Measurements from ENCODE around the gene TMED1.
"Not testable (repeated sequence)": the region's sequence is repeated elsewhere in the genome, so short reads cannot be mapped to it uniquely, and the experiment has no call there.

The TMED1 gene

DNA sequence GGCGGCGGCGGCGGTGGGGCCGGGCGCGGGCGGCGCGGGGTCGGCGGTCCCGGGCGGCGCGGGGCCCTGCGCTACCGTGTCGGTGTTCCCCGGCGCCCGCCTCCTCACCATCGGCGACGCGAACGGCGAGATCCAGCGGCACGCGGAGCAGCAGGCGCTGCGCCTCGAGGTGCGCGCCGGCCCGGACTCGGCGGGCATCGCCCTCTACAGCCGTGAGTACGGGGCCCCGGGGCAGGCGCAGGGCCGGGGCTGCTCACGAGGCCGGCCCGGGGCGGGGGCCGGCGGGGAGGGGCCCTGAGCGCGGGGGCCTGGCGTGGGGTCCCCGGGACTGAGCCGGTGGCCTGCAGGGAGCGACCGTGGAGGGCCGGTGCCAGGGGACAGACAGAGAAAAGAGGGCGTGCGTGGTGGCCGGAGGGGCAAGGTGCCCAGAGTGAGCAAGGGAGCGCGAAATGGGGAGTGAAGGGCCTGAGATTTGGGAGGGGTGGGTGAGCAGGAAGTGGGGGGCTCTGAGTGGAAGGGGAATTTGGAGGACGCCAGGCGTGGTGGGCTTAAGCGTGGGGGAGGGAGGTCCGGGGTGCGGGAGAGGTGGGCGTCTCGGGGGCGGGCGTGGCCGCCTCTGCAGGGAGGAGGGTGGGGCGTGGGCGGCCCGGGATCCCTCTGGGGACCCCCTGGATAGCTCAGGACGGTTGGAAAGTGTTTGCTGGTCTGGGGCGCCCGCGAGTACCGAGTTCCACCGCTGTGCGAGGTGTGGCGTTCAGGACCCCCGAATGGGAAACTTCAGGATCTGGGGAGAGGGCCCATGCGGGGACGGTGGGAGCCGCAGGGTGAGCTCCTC lies 35.9 kb upstream of the TMED1 start:
- Histone ChIP-seq H3K4me2 (ENCODE audit: low read length) (peak overlapping the region; percentile 84), H3K27me3 (ENCODE audit: control insufficient read depth, insufficient read depth, low read length) (no peaks in the 10 kb centered on the region), H3K36me3 (ENCODE audit: insufficient read depth, low read length) (no peaks in the 10 kb centered on the region), H3K4me3 (ENCODE audit: low read length) (peak overlapping the region; percentile 82), H3K9me3 (replicated peaks; ENCODE audit: low read length) (no peaks in the 10 kb centered on the region), H3K9ac (ENCODE audit: low read depth, low read length) (peak overlapping the region; percentile 81), H3K4me1 (ENCODE audit: control insufficient read depth, insufficient read depth, low read length) (peaks cover 13% of the 10 kb centered on the region)

DNA sequence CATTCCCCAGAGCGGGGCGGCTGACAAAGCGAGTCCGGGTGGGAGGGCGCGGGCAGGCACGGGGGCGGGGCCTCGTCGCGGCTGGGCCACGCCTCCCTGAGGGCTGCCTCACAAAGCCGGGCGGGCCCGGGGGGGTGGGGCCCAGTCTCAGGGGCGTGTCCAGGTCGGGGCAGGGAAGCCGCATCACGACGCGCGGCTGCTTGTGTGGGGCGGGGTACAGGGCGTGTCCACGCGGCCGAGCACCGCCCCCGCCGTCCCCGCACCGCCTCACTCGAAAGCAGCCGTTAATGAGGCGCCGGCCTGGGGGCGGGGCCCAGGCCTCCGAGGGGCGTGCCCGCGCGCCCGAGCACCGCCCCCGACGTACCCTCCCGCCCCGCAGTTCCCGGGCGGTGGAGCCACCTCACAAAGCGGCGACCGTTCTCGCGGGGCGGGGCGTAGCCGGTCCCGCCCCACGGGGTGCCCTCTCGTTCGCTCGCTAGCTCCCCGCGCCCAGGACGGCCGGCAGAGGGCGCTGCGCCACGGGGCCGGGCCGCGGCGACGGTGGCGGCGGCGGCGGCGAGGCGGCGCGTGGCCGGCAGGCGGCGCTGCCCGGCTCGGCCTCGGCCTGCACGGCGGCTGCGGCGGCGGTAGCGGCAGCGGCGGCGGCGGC lies 35.1 kb upstream of the TMED1 start, which contains the start of gene CARM1:
Gene CARM1, plus strand, starts transcription at position 599 of the 649 bp plus-strand sequence. CDS start 150 bp downstream, outside the sequence.
- no peaks in the 10 kb centered on the region for H3K27me3 ChIP-seq (ENCODE audit: control insufficient read depth, insufficient read depth, low read length)
- no peaks in the 10 kb centered on the region for H3K9me3 ChIP-seq (replicated peaks; ENCODE audit: low read length)
- peak within 1 kb of the TSS; percentile 81 for H3K9ac ChIP-seq (ENCODE audit: low read depth, low read length)
- H3K4me3 ChIP-seq (ENCODE audit: low read length) = peak within 1 kb of the TSS; percentile 82
- H3K4me1 ChIP-seq (ENCODE audit: control insufficient read depth, insufficient read depth, low read length) = peaks cover 4% of the 10 kb centered on the region
- no peaks in the 10 kb centered on the region for H3K36me3 ChIP-seq (ENCODE audit: insufficient read depth, low read length)
- peak within 1 kb of the TSS; percentile 85 for H3K4me2 ChIP-seq (ENCODE audit: low read length)

DNA sequence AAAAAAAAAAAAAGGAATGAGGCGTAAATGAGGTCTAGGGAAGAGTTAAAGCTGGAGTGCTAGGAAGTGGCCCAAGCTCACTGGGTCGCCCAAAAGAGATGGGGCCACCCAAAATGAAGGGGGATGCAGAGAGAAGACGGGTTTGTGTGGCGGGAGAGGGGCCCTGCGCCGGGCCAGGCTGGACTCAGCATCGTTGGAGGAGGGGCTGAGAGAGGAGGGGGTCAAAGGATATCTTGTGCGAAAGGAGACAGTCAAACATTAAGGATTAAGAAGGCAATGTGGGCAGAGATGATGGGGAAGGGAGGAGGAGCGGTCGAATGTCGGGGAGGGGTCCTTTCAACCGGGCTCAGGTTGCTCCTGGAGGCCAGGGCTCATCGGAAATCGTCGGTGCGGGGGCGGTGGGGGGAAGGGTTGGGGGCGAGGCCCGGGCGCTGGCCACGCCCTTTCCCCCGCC lies 34.5 kb upstream of the TMED1 start:
- H3K4me3 ChIP-seq (ENCODE audit: low read length) = peak overlapping the region; percentile 68
- H3K4me1 ChIP-seq (ENCODE audit: control insufficient read depth, insufficient read depth, low read length) = peaks cover 4% of the 10 kb centered on the region
- peak overlapping the region; percentile 85 for H3K4me2 ChIP-seq (ENCODE audit: low read length)
- H3K9ac ChIP-seq (ENCODE audit: low read depth, low read length) = peak overlapping the region; percentile 69
- no peaks in the 10 kb centered on the region for H3K36me3 ChIP-seq (ENCODE audit: insufficient read depth, low read length)
- H3K27me3 ChIP-seq (ENCODE audit: control insufficient read depth, insufficient read depth, low read length) = no peaks in the 10 kb centered on the region
- no peaks in the 10 kb centered on the region for H3K9me3 ChIP-seq (replicated peaks; ENCODE audit: low read length)

- not testable (repeated sequence) for H3K27me3 ChIP-seq (ENCODE audit: control insufficient read depth, insufficient read depth, low read length); H3K4me3 ChIP-seq (ENCODE audit: low read length); H3K9me3 ChIP-seq (replicated peaks; ENCODE audit: low read length); H3K4me1 ChIP-seq (ENCODE audit: control insufficient read depth, insufficient read depth, low read length); H3K9ac ChIP-seq (ENCODE audit: low read depth, low read length); H3K36me3 ChIP-seq (ENCODE audit: insufficient read depth, low read length); H3K4me2 ChIP-seq (ENCODE audit: low read length)
Observed at GRCh38 chr19:10869872-10870311, 33.9 kb upstream of the TMED1 start.

- Histone ChIP-seq H3K36me3 (ENCODE audit: insufficient read depth, low read length) (no peaks in the 10 kb centered on the region), H3K9me3 (replicated peaks; ENCODE audit: low read length) (no peaks in the 10 kb centered on the region), H3K4me3 (ENCODE audit: low read length) (no peak overlapping the region), H3K27me3 (ENCODE audit: control insufficient read depth, insufficient read depth, low read length) (no peaks in the 10 kb centered on the region), H3K4me2 (ENCODE audit: low read length) (no peak overlapping the region), H3K9ac (ENCODE audit: low read depth, low read length) (no peak overlapping the region), H3K4me1 (ENCODE audit: control insufficient read depth, insufficient read depth, low read length) (peaks cover 8% of the 10 kb centered on the region)
Observed at GRCh38 chr19:10868872-10869547, 33.0 kb upstream of the TMED1 start.

- no peaks in the 10 kb centered on the region for H3K9me3 ChIP-seq (replicated peaks; ENCODE audit: low read length)
- H3K36me3 ChIP-seq (ENCODE audit: insufficient read depth, low read length) = no peaks in the 10 kb centered on the region
- H3K4me2 ChIP-seq (ENCODE audit: low read length) = no peak overlapping the region
- H3K9ac ChIP-seq (ENCODE audit: low read depth, low read length) = no peak overlapping the region
- peaks cover 20% of the 10 kb centered on the region for H3K4me1 ChIP-seq (ENCODE audit: control insufficient read depth, insufficient read depth, low read length)
- no peak overlapping the region for H3K4me3 ChIP-seq (ENCODE audit: low read length)
- no peaks in the 10 kb centered on the region for H3K27me3 ChIP-seq (ENCODE audit: control insufficient read depth, insufficient read depth, low read length)
Observed at GRCh38 chr19:10866495-10866894, 30.5 kb upstream of the TMED1 start.

DNA sequence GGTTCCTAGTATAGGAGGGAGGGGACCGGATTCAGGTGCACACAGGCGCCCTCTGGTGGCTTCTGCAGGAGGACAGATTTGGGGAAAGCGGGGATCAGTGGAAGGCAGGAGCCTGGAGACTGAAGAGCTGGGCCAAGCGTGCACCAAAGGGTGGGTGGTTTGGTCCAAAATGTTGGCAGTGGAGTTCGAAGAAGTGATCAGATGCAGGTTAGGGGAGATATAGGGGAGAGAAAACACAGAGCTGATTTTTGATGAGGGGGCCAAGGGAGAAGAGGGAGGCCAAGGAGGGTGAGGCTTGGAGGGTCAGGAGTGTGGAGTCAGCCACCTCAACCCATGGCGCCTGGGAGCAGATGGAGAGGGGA lies 28.5 kb upstream of the TMED1 start:
- Histone ChIP-seq H3K36me3 (ENCODE audit: insufficient read depth, low read length) (no peaks in the 10 kb centered on the region), H3K9me3 (replicated peaks; ENCODE audit: low read length) (no peaks in the 10 kb centered on the region), H3K27me3 (ENCODE audit: control insufficient read depth, insufficient read depth, low read length) (no peaks in the 10 kb centered on the region), H3K4me3 (ENCODE audit: low read length) (no peak overlapping the region), H3K4me2 (ENCODE audit: low read length) (peak overlapping the region; percentile 56), H3K4me1 (ENCODE audit: control insufficient read depth, insufficient read depth, low read length) (peaks cover 15% of the 10 kb centered on the region), H3K9ac (ENCODE audit: low read depth, low read length) (no peak overlapping the region)

- Histone ChIP-seq H3K4me2 (ENCODE audit: low read length) (no peak overlapping the region), H3K4me3 (ENCODE audit: low read length) (no peak overlapping the region), H3K36me3 (ENCODE audit: insufficient read depth, low read length) (no peaks in the 10 kb centered on the region), H3K4me1 (ENCODE audit: control insufficient read depth, insufficient read depth, low read length) (peaks cover 15% of the 10 kb centered on the region), H3K27me3 (ENCODE audit: control insufficient read depth, insufficient read depth, low read length) (no peaks in the 10 kb centered on the region), H3K9ac (ENCODE audit: low read depth, low read length) (no peak overlapping the region), H3K9me3 (replicated peaks; ENCODE audit: low read length) (no peaks in the 10 kb centered on the region)
Observed at GRCh38 chr19:10863107-10863717, 27.2 kb upstream of the TMED1 start.

DNA sequence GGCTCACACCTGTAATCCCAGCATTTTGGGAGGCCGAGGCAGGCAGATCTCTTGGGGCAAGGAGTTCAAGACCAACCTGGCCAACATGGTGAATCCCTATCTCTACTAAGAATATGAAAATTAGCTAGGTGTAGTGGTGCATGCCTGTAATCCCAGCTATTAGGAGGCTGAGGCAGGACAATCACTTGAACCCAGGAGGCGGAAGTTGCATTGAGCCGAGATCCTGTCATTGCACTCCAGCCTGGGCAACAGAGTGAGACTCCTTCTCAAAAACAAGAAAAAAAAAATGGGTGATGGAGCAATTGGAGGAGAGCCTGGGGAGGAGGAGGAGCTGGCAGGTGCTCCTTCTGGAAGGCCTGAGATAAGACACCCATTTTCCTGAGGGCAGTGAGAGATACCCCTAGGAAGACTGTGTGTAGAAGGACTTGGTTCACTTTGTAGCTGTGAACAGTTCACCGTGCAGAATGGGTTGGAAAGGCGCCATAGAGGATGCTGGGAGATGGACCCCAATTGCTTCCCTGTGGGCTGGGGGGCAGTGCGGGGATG lies 26.6 kb upstream of the TMED1 start:
- Histone ChIP-seq H3K4me1 (ENCODE audit: control insufficient read depth, insufficient read depth, low read length) (peaks cover 15% of the 10 kb centered on the region), H3K4me2 (ENCODE audit: low read length) (no peak overlapping the region), H3K27me3 (ENCODE audit: control insufficient read depth, insufficient read depth, low read length) (no peaks in the 10 kb centered on the region), H3K9ac (ENCODE audit: low read depth, low read length) (no peak overlapping the region), H3K4me3 (ENCODE audit: low read length) (no peak overlapping the region), H3K9me3 (replicated peaks; ENCODE audit: low read length) (no peaks in the 10 kb centered on the region), H3K36me3 (ENCODE audit: insufficient read depth, low read length) (no peaks in the 10 kb centered on the region)

DNA sequence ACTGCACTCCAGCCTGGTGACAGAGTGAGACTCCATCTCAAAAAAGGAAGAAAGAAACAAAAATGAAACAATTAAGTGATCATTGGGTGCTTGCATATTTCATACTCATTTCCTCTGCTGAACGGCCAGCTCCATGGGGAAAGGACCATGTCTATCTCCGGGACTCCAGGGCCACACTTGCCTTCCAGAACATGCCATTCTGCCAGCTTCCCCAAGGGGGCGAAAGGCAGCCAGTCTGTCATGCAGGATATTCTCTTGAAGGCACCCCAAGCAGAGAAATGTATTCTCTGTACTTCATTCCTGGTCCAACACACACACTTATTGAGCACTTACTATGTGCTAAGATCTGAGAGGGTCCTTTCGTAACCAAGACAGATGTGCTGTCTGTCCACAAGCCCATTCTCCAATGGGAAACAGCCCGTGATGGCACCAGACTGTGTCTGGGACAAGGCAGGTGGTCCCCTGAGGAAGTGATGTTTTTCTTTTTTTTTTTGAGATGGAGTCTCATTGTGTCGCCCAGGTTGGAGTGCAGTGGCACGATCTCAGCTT lies 25.2 kb upstream of the TMED1 start:
- H3K27me3 ChIP-seq (ENCODE audit: control insufficient read depth, insufficient read depth, low read length) = no peaks in the 10 kb centered on the region
- no peaks in the 10 kb centered on the region for H3K36me3 ChIP-seq (ENCODE audit: insufficient read depth, low read length)
- peaks cover 15% of the 10 kb centered on the region for H3K4me1 ChIP-seq (ENCODE audit: control insufficient read depth, insufficient read depth, low read length)
- H3K4me3 ChIP-seq (ENCODE audit: low read length) = no peak overlapping the region
- H3K9ac ChIP-seq (ENCODE audit: low read depth, low read length) = no peak overlapping the region
- no peaks in the 10 kb centered on the region for H3K9me3 ChIP-seq (replicated peaks; ENCODE audit: low read length)
- H3K4me2 ChIP-seq (ENCODE audit: low read length) = no peak overlapping the region
